Hematopoietic multipotent progenitor cell treated with erythropoietin and hydrocortisone succinate and interleukin-3 and kit ligand, for 15 days (in vitro differentiated cells): ENCODE measurements around the gene PPFIA3.
"Not testable (repeated sequence)": the region's sequence is repeated elsewhere in the genome, so short reads cannot be mapped to it uniquely, and the experiment has no call there.

Experiments
- DNase-seq: peaks from one replicate; pipeline ENCODE4 v3.0.0-alpha.2; 2015; ENCODE audit warnings: low spot score

PPFIA3 gene

GRCh38 chr19:49125025-49125731 lies 5.8 kb downstream of the PPFIA3 start:
- DNase-seq, result no peak

- no peak for DNase-seq
Measured at GRCh38 chr19:49126575-49126974, 7.2 kb downstream of the PPFIA3 start.

- DNase-seq, result not testable (repeated sequence)
Measured at GRCh38 chr19:49127225-49127624, 7.9 kb downstream of the PPFIA3 start.

GRCh38 chr19:49127674-49128544 lies 8.6 kb downstream of the PPFIA3 start:
- DNase-seq, result peak; percentile 97

GRCh38 chr19:49128545-49129237 lies 9.3 kb downstream of the PPFIA3 start:
- no peak for DNase-seq

GRCh38 chr19:49129238-49129583 lies 9.9 kb downstream of the PPFIA3 start:
- no peak for DNase-seq

GRCh38 chr19:49130325-49130724 lies 11.0 kb downstream of the PPFIA3 start:
- no peak for DNase-seq

- DNase-seq, result peak; percentile 14
Measured at GRCh38 chr19:49132974-49133609, 13.7 kb downstream of the PPFIA3 start.

GRCh38 chr19:49133621-49134454 lies 14.5 kb downstream of the PPFIA3 start:
- peak; percentile 77 for DNase-seq

- no peak for DNase-seq
Measured at GRCh38 chr19:49135686-49136085, 16.3 kb downstream of the PPFIA3 start.

GRCh38 chr19:49136771-49137171 lies 17.4 kb downstream of the PPFIA3 start:
- no peak for DNase-seq

GRCh38 chr19:49140951-49141350 lies 21.6 kb downstream of the PPFIA3 start:
- DNase-seq, result no peak

- no peak for DNase-seq
Measured at GRCh38 chr19:49141352-49141751, 22.0 kb downstream of the PPFIA3 start.

GRCh38 chr19:49142866-49143335 lies 23.6 kb downstream of the PPFIA3 start:
- DNase-seq, result peak; percentile 68

GRCh38 chr19:49145573-49146407 lies 26.4 kb downstream of the PPFIA3 start:
- DNase-seq, result peak; percentile 73

- DNase-seq, result not testable (repeated sequence)
Measured at GRCh38 chr19:49146408-49146770, 27.0 kb downstream of the PPFIA3 start.

GRCh38 chr19:49148044-49148682 lies 28.8 kb downstream of the PPFIA3 start:
- no peak for DNase-seq

- DNase-seq, result peak; percentile 97
Measured at GRCh38 chr19:49148784-49149651, 29.7 kb downstream of the PPFIA3 start.

GRCh38 chr19:49149652-49150105 lies 30.3 kb downstream of the PPFIA3 start:
- peak; percentile 42 for DNase-seq
